Activated naive CD8-positive, alpha-beta T cell treated with anti-CD3 and anti-CD28 coated beads, Interleukin-2, amount 50 U/mL, for 24 hours (primary cell): ENCODE data around the gene DENND4C.
A peak's percentile ranks its signal among the peaks of the same experiment; 100 is the strongest.
"Not testable (repeated sequence)": the region's sequence is repeated elsewhere in the genome, so short reads cannot be mapped to it uniquely, and the experiment has no call there.

ENCODE experiments used
- ATAC-seq: fragments of 150-1000 bp; cut with Tn5 transposase; one replicate; pipeline ENCODE4 v1.10.0; 2021
- DNase-seq: peaks from one replicate; pipeline ENCODE4 v3.0.0; 2021
- H3K27ac Mint-ChIP-seq: one replicate; pipeline ENCODE4 v1.8.0; 2021; ENCODE audit warnings: mild to moderate bottlenecking, mixed read lengths
- H3K27me3 Mint-ChIP-seq: one replicate; pipeline ENCODE4 v1.8.0; 2021; ENCODE audit warnings: mixed read lengths
- H3K36me3 Mint-ChIP-seq: one replicate; pipeline ENCODE4 v1.8.0; 2021; ENCODE audit warnings: low read depth, mixed read lengths
- H3K4me1 Mint-ChIP-seq: one replicate; pipeline ENCODE4 v1.8.0; 2021; ENCODE audit warnings: mixed read lengths
- H3K4me3 Mint-ChIP-seq: one replicate; pipeline ENCODE4 v1.8.0; 2021; ENCODE audit warnings: mild to moderate bottlenecking, moderate library complexity, mixed read lengths
- H3K9me3 Mint-ChIP-seq: one replicate; pipeline ENCODE4 v1.8.0; 2021; ENCODE audit warnings: mixed read lengths

Gene DENND4C

GRCh38 chr9:19230355-19231125, at the start of gene DENND4C:
DENND4C (plus strand) TSS chr9:19230693; CDS start chr9:19276175, 45,482 bp downstream.
- no peaks in the 10 kb centered on the region for H3K27me3 Mint-ChIP-seq
- H3K4me1 Mint-ChIP-seq, result peaks cover 10% of the 10 kb centered on the region
- DNase-seq (peak; percentile 77), ATAC-seq (peak; percentile 78)
- no peaks in the 10 kb centered on the region for H3K36me3 Mint-ChIP-seq
- H3K27ac Mint-ChIP-seq, result no peak within 1 kb of the TSS
- no peaks in the 10 kb centered on the region for H3K9me3 Mint-ChIP-seq
- no peak within 1 kb of the TSS for H3K4me3 Mint-ChIP-seq

GRCh38 chr9:19180991-19181390, 49.5 kb upstream of the DENND4C start:
- DNase-seq (no peak), ATAC-seq (no peak)
- H3K9me3 Mint-ChIP-seq, result no peaks in the 10 kb centered on the region
- H3K27me3 Mint-ChIP-seq, result no peaks in the 10 kb centered on the region
- H3K27ac Mint-ChIP-seq, result no peak overlapping the region
- H3K4me1 Mint-ChIP-seq, result peaks cover 39% of the 10 kb centered on the region
- no peak overlapping the region for H3K4me3 Mint-ChIP-seq
- H3K36me3 Mint-ChIP-seq, result no peaks in the 10 kb centered on the region

GRCh38 chr9:19181561-19181960, 48.9 kb upstream of the DENND4C start:
- DNase-seq, result no peak
- H3K9me3 Mint-ChIP-seq, result no peaks in the 10 kb centered on the region
- H3K27me3 Mint-ChIP-seq, result no peaks in the 10 kb centered on the region
- no peak overlapping the region for H3K27ac Mint-ChIP-seq
- no peaks in the 10 kb centered on the region for H3K36me3 Mint-ChIP-seq
- no peak overlapping the region for H3K4me3 Mint-ChIP-seq
- ATAC-seq, result peak; percentile 37
- peaks cover 39% of the 10 kb centered on the region for H3K4me1 Mint-ChIP-seq

- Mint-ChIP-seq H3K4me3 (peak overlapping the region; percentile 70), H3K27ac (peak overlapping the region; percentile 78), H3K4me1 (peaks cover 39% of the 10 kb centered on the region)
Observed at GRCh38 chr9:19184144-19184917, 46.2 kb upstream of the DENND4C start.

GRCh38 chr9:19185191-19185590, 45.3 kb upstream of the DENND4C start:
- ATAC-seq (no peak), DNase-seq (no peak)
- Mint-ChIP-seq H3K4me3 (no peak overlapping the region), H3K9me3 (no peaks in the 10 kb centered on the region), H3K4me1 (peaks cover 39% of the 10 kb centered on the region), H3K27me3 (no peaks in the 10 kb centered on the region), H3K27ac (no peak overlapping the region), H3K36me3 (no peaks in the 10 kb centered on the region)

More at GRCh38 chr9:19184144-19184917, 46.2 kb upstream of the DENND4C start:
- no peaks in the 10 kb centered on the region for H3K27me3 Mint-ChIP-seq
- ATAC-seq (peak; percentile 100), DNase-seq (peak; percentile 74)
- no peaks in the 10 kb centered on the region for H3K36me3 Mint-ChIP-seq
- H3K9me3 Mint-ChIP-seq, result no peaks in the 10 kb centered on the region

GRCh38 chr9:19186232-19186631, 44.3 kb upstream of the DENND4C start:
- Mint-ChIP-seq H3K9me3 (no peaks in the 10 kb centered on the region), H3K27ac (no peak overlapping the region)
- no peak for ATAC-seq

GRCh38 chr9:19188771-19189170, 41.7 kb upstream of the DENND4C start:
- Mint-ChIP-seq H3K36me3 (no peaks in the 10 kb centered on the region), H3K9me3 (no peaks in the 10 kb centered on the region), H3K4me1 (peaks cover 18% of the 10 kb centered on the region), H3K27ac (no peak overlapping the region), H3K27me3 (no peaks in the 10 kb centered on the region), H3K4me3 (no peak overlapping the region)
- ATAC-seq, result no peak
- DNase-seq, result no peak

More at GRCh38 chr9:19186232-19186631, 44.3 kb upstream of the DENND4C start:
- no peak overlapping the region for H3K4me3 Mint-ChIP-seq
- no peaks in the 10 kb centered on the region for H3K27me3 Mint-ChIP-seq
- H3K36me3 Mint-ChIP-seq, result no peaks in the 10 kb centered on the region
- DNase-seq, result no peak
- H3K4me1 Mint-ChIP-seq, result peaks cover 37% of the 10 kb centered on the region

- ATAC-seq, result no peak
- DNase-seq, result no peak
- no peak overlapping the region for H3K27ac Mint-ChIP-seq
- no peaks in the 10 kb centered on the region for H3K36me3 Mint-ChIP-seq
- no peaks in the 10 kb centered on the region for H3K9me3 Mint-ChIP-seq
- peaks cover 4% of the 10 kb centered on the region for H3K4me1 Mint-ChIP-seq
- no peak overlapping the region for H3K4me3 Mint-ChIP-seq
- no peaks in the 10 kb centered on the region for H3K27me3 Mint-ChIP-seq
Observed at GRCh38 chr9:19192202-19193028, 38.1 kb upstream of the DENND4C start.

- no peaks in the 10 kb centered on the region for H3K36me3 Mint-ChIP-seq
- no peaks in the 10 kb centered on the region for H3K9me3 Mint-ChIP-seq
- DNase-seq, result no peak
- ATAC-seq, result no peak
- H3K4me1 Mint-ChIP-seq, result peaks cover 4% of the 10 kb centered on the region
- H3K27me3 Mint-ChIP-seq, result no peaks in the 10 kb centered on the region
- H3K4me3 Mint-ChIP-seq, result no peak overlapping the region
- no peak overlapping the region for H3K27ac Mint-ChIP-seq
Observed at GRCh38 chr9:19193029-19193324, 37.5 kb upstream of the DENND4C start.

- ATAC-seq, H3K27ac Mint-ChIP-seq, H3K4me3 Mint-ChIP-seq, H3K36me3 Mint-ChIP-seq, DNase-seq, H3K27me3 Mint-ChIP-seq, H3K9me3 Mint-ChIP-seq, H3K4me1 Mint-ChIP-seq: not testable (repeated sequence)
Observed at GRCh38 chr9:19193358-19193973, 37.0 kb upstream of the DENND4C start.

- Mint-ChIP-seq H3K9me3 (no peaks in the 10 kb centered on the region), H3K4me1 (peaks cover 7% of the 10 kb centered on the region), H3K36me3 (no peaks in the 10 kb centered on the region), H3K4me3 (no peak overlapping the region), H3K27ac (no peak overlapping the region), H3K27me3 (no peaks in the 10 kb centered on the region)
- no peak for DNase-seq
- no peak for ATAC-seq
Observed at GRCh38 chr9:19198406-19198805, 32.1 kb upstream of the DENND4C start.

GRCh38 chr9:19199012-19199411, 31.5 kb upstream of the DENND4C start:
- no peak overlapping the region for H3K4me3 Mint-ChIP-seq
- H3K9me3 Mint-ChIP-seq, result no peaks in the 10 kb centered on the region
- peaks cover 7% of the 10 kb centered on the region for H3K4me1 Mint-ChIP-seq
- ATAC-seq (no peak), DNase-seq (no peak)
- H3K36me3 Mint-ChIP-seq, result no peaks in the 10 kb centered on the region
- no peaks in the 10 kb centered on the region for H3K27me3 Mint-ChIP-seq
- no peak overlapping the region for H3K27ac Mint-ChIP-seq

- peaks cover 7% of the 10 kb centered on the region for H3K4me1 Mint-ChIP-seq
- ATAC-seq (no peak), DNase-seq (no peak)
- no peak overlapping the region for H3K27ac Mint-ChIP-seq
- H3K27me3 Mint-ChIP-seq, result no peaks in the 10 kb centered on the region
- no peaks in the 10 kb centered on the region for H3K36me3 Mint-ChIP-seq
- H3K4me3 Mint-ChIP-seq, result no peak overlapping the region
- no peaks in the 10 kb centered on the region for H3K9me3 Mint-ChIP-seq
Observed at GRCh38 chr9:19200229-19200628, 30.3 kb upstream of the DENND4C start.
